ENCODE measurements around the gene PCDHA6. TPM values are rescaled to one million over a fixed set of nuclear protein-coding genes. Genes with fewer than 3 reads are reported as not detected.

The PCDHA6 gene
- total RNA-seq, 1 experiment from 2014 or later = 0.09 TPM

Other genes starting within 250 kb of the PCDHA6 start
- 3.6 to 5.6 TPM (median 4.4 TPM) in 5 replicates for gene CD14, start 194.8 kb upstream of the PCDHA6 start, total RNA-seq (2022; extraction: Qiagen RNA extraction; ENCODE audit: low read depth)
- gene TMCO6, start 188.5 kb upstream of the PCDHA6 start, total RNA-seq (2022; extraction: Qiagen RNA extraction; ENCODE audit: low read depth) = 9.6 to 15.1 TPM (median 13.0 TPM) in 5 replicates
- 108 to 128 TPM (median 123 TPM) in 5 replicates for gene NDUFA2, start 180.3 kb upstream of the PCDHA6 start, total RNA-seq (2022; extraction: Qiagen RNA extraction; ENCODE audit: low read depth)
- gene IK, start 180.1 kb upstream of the PCDHA6 start, total RNA-seq (2022; extraction: Qiagen RNA extraction; ENCODE audit: low read depth) = 94.9 to 140 TPM (median 98.2 TPM) in 5 replicates
- gene WDR55, start 163.1 kb upstream of the PCDHA6 start, total RNA-seq (2022; extraction: Qiagen RNA extraction; ENCODE audit: low read depth) = 29.2 to 32.4 TPM (median 29.6 TPM) in 5 replicates
- 0.47 to 1.0 TPM (median 0.82 TPM) in 5 replicates for gene DND1, start 154.4 kb upstream of the PCDHA6 start, total RNA-seq (2022; extraction: Qiagen RNA extraction; ENCODE audit: low read depth)
- gene HARS1, start 136.6 kb upstream of the PCDHA6 start, total RNA-seq (2022; extraction: Qiagen RNA extraction; ENCODE audit: low read depth) = 81.3 to 85.6 TPM (median 83.4 TPM) in 5 replicates
- gene HARS2, start 136.5 kb upstream of the PCDHA6 start, total RNA-seq (2022; extraction: Qiagen RNA extraction; ENCODE audit: low read depth) = 34.5 to 44.5 TPM (median 38.9 TPM) in 5 replicates
- 81.8 to 121 TPM (median 90.3 TPM) in 5 replicates for gene ZMAT2, start 127.5 kb upstream of the PCDHA6 start, total RNA-seq (2022; extraction: Qiagen RNA extraction; ENCODE audit: low read depth)
- gene PCDHA1, start 41.8 kb upstream of the PCDHA6 start, total RNA-seq (2022; extraction: Qiagen RNA extraction; ENCODE audit: low read depth) = 0.12 to 0.23 TPM (median 0.21 TPM) in 5 replicates
- gene PCDHA2, start 33.1 kb upstream of the PCDHA6 start, total RNA-seq (2022; extraction: Qiagen RNA extraction; ENCODE audit: low read depth) = 0.03 to 0.10 TPM (median 0.05 TPM) in 5 replicates
- gene PCDHA3, start 26.9 kb upstream of the PCDHA6 start, total RNA-seq (2022; extraction: Qiagen RNA extraction; ENCODE audit: low read depth) = 0.74 to 1.1 TPM (median 0.91 TPM) in 5 replicates
- 1.4 to 2.0 TPM (median 1.7 TPM) in 5 replicates for gene PCDHA4, start 20.9 kb upstream of the PCDHA6 start, total RNA-seq (2022; extraction: Qiagen RNA extraction; ENCODE audit: low read depth)
- 0.44 to 0.75 TPM (median 0.63 TPM) in 5 replicates for gene PCDHA5, start 6.3 kb upstream of the PCDHA6 start, total RNA-seq (2022; extraction: Qiagen RNA extraction; ENCODE audit: low read depth)
- 0.08 to 0.22 TPM (median 0.13 TPM) in 5 replicates for gene PCDHA7, start 6.3 kb downstream of the PCDHA6 start, total RNA-seq (2022; extraction: Qiagen RNA extraction; ENCODE audit: low read depth)
- 0.06 to 0.08 TPM (median 0.07 TPM) in 4 of 5 replicates, not detected in the other for gene PCDHA8, start 13.2 kb downstream of the PCDHA6 start, total RNA-seq (2022; extraction: Qiagen RNA extraction; ENCODE audit: low read depth)
- gene PCDHA9, start 20.4 kb downstream of the PCDHA6 start, total RNA-seq (2022; extraction: Qiagen RNA extraction; ENCODE audit: low read depth) = not detected in 5 replicates
- gene PCDHA10, start 27.9 kb downstream of the PCDHA6 start, total RNA-seq (2022; extraction: Qiagen RNA extraction; ENCODE audit: low read depth) = 0.01 to 0.02 TPM in 2 of 5 replicates, not detected in the others
- 0.12 to 0.43 TPM (median 0.18 TPM) in 5 replicates for gene PCDHA11, start 41.0 kb downstream of the PCDHA6 start, total RNA-seq (2022; extraction: Qiagen RNA extraction; ENCODE audit: low read depth)
- gene PCDHA12, start 47.3 kb downstream of the PCDHA6 start, total RNA-seq (2022; extraction: Qiagen RNA extraction; ENCODE audit: low read depth) = 2.5 to 2.9 TPM (median 2.5 TPM) in 5 replicates
- gene PCDHA13, start 54.2 kb downstream of the PCDHA6 start, total RNA-seq (2022; extraction: Qiagen RNA extraction; ENCODE audit: low read depth) = 0.06 to 0.10 TPM (median 0.07 TPM) in 4 of 5 replicates, not detected in the other
- gene PCDHAC1, start 98.3 kb downstream of the PCDHA6 start, total RNA-seq (2022; extraction: Qiagen RNA extraction; ENCODE audit: low read depth) = 1.1 to 1.4 TPM (median 1.2 TPM) in 5 replicates
- 2.3 to 4.8 TPM (median 2.6 TPM) in 5 replicates for gene PCDHAC2, start 138.5 kb downstream of the PCDHA6 start, total RNA-seq (2022; extraction: Qiagen RNA extraction; ENCODE audit: low read depth)
- gene PCDHB1, start 223.4 kb downstream of the PCDHA6 start, total RNA-seq (2022; extraction: Qiagen RNA extraction; ENCODE audit: low read depth) = not detected in 5 replicates